Adrenal gland (tissue), 12 donors: Measurements from ENCODE around the gene SH3RF2. TPM values are rescaled to one million over a fixed set of nuclear protein-coding genes. Genes with fewer than 3 reads are reported as not detected.

Experiments
- DNase-seq, 7 donors: peaks; one replicate each; pipeline ENCODE4 v3.0.0-alpha.2; 2019 to 2020
- H3K27ac ChIP-seq, 5 donors: fragments of 200-600 bp; sonication (generic) in 4 of 5; 1 replicate in 3 of 5; 2 replicates in 2 of 5; pipeline versions ENCODE4 v1.5.1 to v1.8.0; 2016 to 2020; ENCODE audit warnings: mild to moderate bottlenecking in 1 of 5
- H3K27me3 ChIP-seq: fragments of 200-600 bp; 2 replicates; pipeline ENCODE4 v1.8.0; 2021
- H3K36me3 ChIP-seq, 2 donors: fragments of 200-600 bp; replicated peaks in 1 of 2; 1 replicate in 1 of 2; 2 replicates in 1 of 2; pipeline versions ENCODE4 v1.5.1 to v1.8.0; 2018 to 2022
- H3K4me1 ChIP-seq, 2 donors: fragments of 200-600 bp; replicated peaks in 1 of 2; 1 replicate in 1 of 2; 2 replicates in 1 of 2; pipeline versions ENCODE4 v1.5.1 to v1.8.0; 2018 to 2021
- H3K4me3 ChIP-seq, 4 donors: fragments of 200-600 bp; sonication (generic) in 3 of 4; one replicate each; pipeline ENCODE4 v1.5.1; 2016 to 2018
- H3K9me3 ChIP-seq, 3 donors: fragments of 200-600 bp; sonication (generic) in 1 of 3; replicated peaks in 1 of 3; 1 replicate in 2 of 3; 2 replicates in 1 of 3; pipeline versions ENCODE4 v1.5.1 to v1.8.0; 2016 to 2021
- POLR2A ChIP-seq, 2 donors: fragments of 450-650 bp; IDR thresholded peaks; one replicate each; pipeline ENCODE4 v1.6.1; 2017; ENCODE audit warnings: antibody characterized with exemption in 2 of 2, mild to moderate bottlenecking in 2 of 2, moderate library complexity in 1 of 2
- WGBS, 4 donors: extraction: QIAGEN DNeasy Blood & Tissue Kit in 2 of 4; methylation state at CpG; one replicate each; pipeline versions ENCODE4 v1.1.5 to v1.1.7; 2013 to 2017; 5-methylcytosine and 5-hydroxymethylcytosine counted together
- intact Hi-C, 2 donors: fragments of 100-400 bp; cut with DNase I; formaldehyde crosslinking; loops; one replicate each; pipeline versions ENCODE4 v1.14.1 to v1.15.0; 2022 to 2023
- polyA plus RNA-seq, 3 donors: library from polyadenylated mRNA; stranded (reverse); fragments of 200-250 nt in 2 of 3; fragments of 350-450 nt in 1 of 3; fragmentation: Illumina TruSeq in 1 of 3; extraction: RNeasy Lipid Tissue Mini Kit (QIAGEN cat#74804) in 1 of 3; gene quantifications; one replicate each; pipeline ENCODE4 v1.2.3, GENCODE V29; 2013 to 2014
- total RNA-seq, 9 donors: library from RNA; depleted of rRNA in 4 of 9; stranded (reverse); fragments of >200 nt in 4 of 9; fragments of 120-200 nt in 1 of 9; fragmentation: NEBNext Ultra II Directional in 1 of 9; extraction: Animal tissue kit (Norgen Biotek cat#: 25700) in 1 of 9; gene quantifications; one replicate each; pipeline versions ENCODE4 v1.1.0 to v1.2.4, GENCODE V29; 2013 to 2023
- TF ChIP-seq, protein P1 (sequence below), 6 experiments: fragments of 450-650 bp in 4 of 6; fragments of 200-600 bp in 2 of 6; sonication (generic) in 1 of 6; IDR thresholded peaks; 1 replicate in 5 of 6; 2 replicates in 1 of 6; pipeline versions ENCODE4 v1.5.1 to v1.8.0; 2016 to 2021; ENCODE audit warnings: antibody characterized with exemption in 6 of 6, mild to moderate bottlenecking in 2 of 6, moderate library complexity in 1 of 6
- donor health status: healthy with polysubstance abuse.
- donor health status: Bipolar disorder and iron deficiency.
- donor health status: DM: yes; HTN: yes; CAD: no.
- donor health status: DM: no; HTN: no; CAD: no.
- donor health status: DM: no; HTN: no; CAD: no.
- donor health status: DM: yes; HTN: yes; CAD: no.

Gene SH3RF2
- total and polyA plus RNA-seq, 12 donors: 0.60 to 3.8 (median 1.2) TPM

- H3K4me1 ChIP-seq: no peaks in the 10 kb centered on the region
- DNase-seq: no peak
- no peaks in the 10 kb centered on the region for H3K36me3 ChIP-seq
- TF ChIP-seq, protein P1, sequence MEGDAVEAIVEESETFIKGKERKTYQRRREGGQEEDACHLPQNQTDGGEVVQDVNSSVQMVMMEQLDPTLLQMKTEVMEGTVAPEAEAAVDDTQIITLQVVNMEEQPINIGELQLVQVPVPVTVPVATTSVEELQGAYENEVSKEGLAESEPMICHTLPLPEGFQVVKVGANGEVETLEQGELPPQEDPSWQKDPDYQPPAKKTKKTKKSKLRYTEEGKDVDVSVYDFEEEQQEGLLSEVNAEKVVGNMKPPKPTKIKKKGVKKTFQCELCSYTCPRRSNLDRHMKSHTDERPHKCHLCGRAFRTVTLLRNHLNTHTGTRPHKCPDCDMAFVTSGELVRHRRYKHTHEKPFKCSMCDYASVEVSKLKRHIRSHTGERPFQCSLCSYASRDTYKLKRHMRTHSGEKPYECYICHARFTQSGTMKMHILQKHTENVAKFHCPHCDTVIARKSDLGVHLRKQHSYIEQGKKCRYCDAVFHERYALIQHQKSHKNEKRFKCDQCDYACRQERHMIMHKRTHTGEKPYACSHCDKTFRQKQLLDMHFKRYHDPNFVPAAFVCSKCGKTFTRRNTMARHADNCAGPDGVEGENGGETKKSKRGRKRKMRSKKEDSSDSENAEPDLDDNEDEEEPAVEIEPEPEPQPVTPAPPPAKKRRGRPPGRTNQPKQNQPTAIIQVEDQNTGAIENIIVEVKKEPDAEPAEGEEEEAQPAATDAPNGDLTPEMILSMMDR (IDR thresholded peaks at IDR 0.05): no peak
- TF ChIP-seq POLR2A (IDR thresholded peaks at IDR 0.05): no peak
- 79 to 91% (median 80%) methylated on average over 2 of the region's 2 CpGs for WGBS, 4 donors
- H3K9me3 ChIP-seq: no peaks in the 10 kb centered on the region
- no peak overlapping the region for H3K27ac ChIP-seq
- intact Hi-C loops: no loop called here
- no peaks in the 10 kb centered on the region for H3K27me3 ChIP-seq
- H3K4me3 ChIP-seq: no peak overlapping the region
Observed at GRCh38 chr5:145922059-145922458, 14.3 kb upstream of the SH3RF2 start.

DNA sequence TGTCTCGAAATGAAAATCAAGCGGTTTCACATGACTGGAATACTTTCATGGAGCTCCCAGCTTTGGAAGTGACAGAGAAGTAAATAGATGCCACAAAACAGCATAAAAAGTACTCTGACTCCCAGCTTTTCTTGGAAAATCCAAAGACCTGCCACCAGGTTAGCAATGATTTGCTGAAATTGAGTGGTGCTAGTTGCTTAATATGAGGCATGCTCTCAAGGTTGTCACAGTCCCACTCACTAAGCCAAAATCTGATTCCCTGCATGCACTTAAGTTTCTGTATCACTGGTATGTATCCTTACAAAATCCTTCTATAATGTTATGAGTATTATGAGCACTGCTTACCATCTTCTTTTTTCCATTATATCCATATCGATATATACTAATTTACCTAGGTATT is 13.0 kb upstream of the SH3RF2 start:
- TF ChIP-seq, protein P1 (IDR thresholded peaks at IDR 0.05): no peak
- no peak for TF ChIP-seq POLR2A (IDR thresholded peaks at IDR 0.05)
- no peak overlapping the region for H3K4me3 ChIP-seq

GRCh38 chr5:145924849-145925248 is 11.5 kb upstream of the SH3RF2 start:
- Histone ChIP-seq H3K9me3 (no peaks in the 10 kb centered on the region), H3K36me3 (no peaks in the 10 kb centered on the region), H3K4me1 (no peaks in the 10 kb centered on the region), H3K27me3 (no peaks in the 10 kb centered on the region), H3K4me3 (no peak overlapping the region), H3K27ac (no peak overlapping the region)
- no peak for DNase-seq
- WGBS, 4 donors: 81 to 94% (median 86%) methylated on average over 1 of the region's 1 CpG
- no peak for TF ChIP-seq POLR2A (IDR thresholded peaks at IDR 0.05)
- TF ChIP-seq, protein P1 (IDR thresholded peaks at IDR 0.05): no peak
- intact Hi-C loops: no loop called here

More for the DNA sequence above, 13.0 kb upstream of the SH3RF2 start:
- DNase-seq: no peak
- Histone ChIP-seq H3K4me1 (no peaks in the 10 kb centered on the region), H3K27ac (no peak overlapping the region), H3K27me3 (no peaks in the 10 kb centered on the region), H3K9me3 (no peaks in the 10 kb centered on the region), H3K36me3 (no peaks in the 10 kb centered on the region)
- 90 to 95% (median 92%) methylated on average over 3 of the region's 3 CpGs for WGBS, 4 donors
- intact Hi-C loops: no loop called here

- H3K36me3 ChIP-seq: no peaks in the 10 kb centered on the region
- 33 to 42% (median 39%) methylated on average over 1 of the region's 1 CpG for WGBS, 4 donors
- no peak overlapping the region for H3K4me3 ChIP-seq
- no peak overlapping the region for H3K27ac ChIP-seq
- TF ChIP-seq POLR2A (IDR thresholded peaks at IDR 0.05): no peak
- TF ChIP-seq, protein P1 (IDR thresholded peaks at IDR 0.05): no peak
- intact Hi-C loops: no loop called here
- no peaks in the 10 kb centered on the region for H3K9me3 ChIP-seq
- H3K4me1 ChIP-seq: no peaks in the 10 kb centered on the region
- no peak for DNase-seq
- no peaks in the 10 kb centered on the region for H3K27me3 ChIP-seq
Observed at GRCh38 chr5:145925353-145925752, 11.0 kb upstream of the SH3RF2 start.
